HepG2 (cell line): Measurements from ENCODE around the gene KLHL17. TPM values are rescaled to one million over a fixed set of nuclear protein-coding genes. Genes with fewer than 3 reads are reported as not detected.
A peak's percentile ranks its signal among the peaks of the same experiment; 100 is the strongest.

Experiments used
- ARID2 ChIP-seq: sonication (generic); formaldehyde crosslinking; IDR thresholded peaks from 2 replicates; pipeline ENCODE4 v1.8.1; 2022; ENCODE audit warnings: mild to moderate bottlenecking, missing genetic modification reagents, borderline replicate concordance
- ASH2L ChIP-seq: fragments of 300-600, 200-600 bp; sonication (generic); IDR thresholded peaks from 2 replicates; pipeline ENCODE4 v1.7.0; 2017; ENCODE audit warnings: low read depth, mild to moderate bottlenecking, moderate library complexity, mixed read lengths, low read length; ENCODE audit not compliant: insufficient read length
- FOSL2 ChIP-seq: sonication (generic); formaldehyde crosslinking; IDR thresholded peaks from 2 replicates; pipeline ENCODE4 v1.4.0; 2020; ENCODE audit warnings: missing genetic modification reagents
- GLI4 ChIP-seq: sonication (generic); formaldehyde crosslinking; IDR thresholded peaks from 2 replicates; pipeline ENCODE4 v1.5.1; 2020; ENCODE audit warnings: missing genetic modification reagents, mild to moderate bottlenecking, moderate library complexity, borderline replicate concordance
- IKZF4 ChIP-seq: sonication (generic); formaldehyde crosslinking; IDR thresholded peaks from 2 replicates; pipeline ENCODE4 v1.5.1; 2020; ENCODE audit warnings: borderline replicate concordance, mild to moderate bottlenecking, low read depth, missing genetic modification reagents; ENCODE audit errors: not compliant biosample characterization
- PAX8 ChIP-seq: sonication (generic); formaldehyde crosslinking; IDR thresholded peaks from 2 replicates; pipeline ENCODE4 v1.8.0; 2022; ENCODE audit warnings: mild to moderate bottlenecking, missing genetic modification reagents, borderline replicate concordance
- PRPF4 ChIP-seq: fragments of 200-400 bp; formaldehyde crosslinking; IDR thresholded peaks from 2 replicates; pipeline ENCODE4 v1.6.1; 2016; ENCODE audit warnings: low read length, low read depth; ENCODE audit not compliant: poor library complexity, severe bottlenecking
- RFXAP ChIP-seq: sonication (generic); formaldehyde crosslinking; IDR thresholded peaks from 2 replicates; pipeline ENCODE4 v1.4.0; 2020; ENCODE audit warnings: missing genetic modification reagents, borderline replicate concordance
- ZFP1 ChIP-seq: IDR thresholded peaks from 2 replicates; pipeline ENCODE4 v1.6.1; 2016
- ZFY ChIP-seq: sonication (generic); formaldehyde crosslinking; IDR thresholded peaks from 2 replicates; pipeline ENCODE4 v1.4.0; 2020; ENCODE audit warnings: missing genetic modification reagents
- ZNF292 ChIP-seq: sonication (generic); formaldehyde crosslinking; IDR thresholded peaks from 2 replicates; pipeline ENCODE4 v1.8.1; 2022; ENCODE audit warnings: mild to moderate bottlenecking, low read depth, missing genetic modification reagents, borderline replicate concordance
- ZNF468 ChIP-seq: sonication (generic); formaldehyde crosslinking; IDR thresholded peaks from 2 replicates; pipeline ENCODE4 v1.8.0; 2022; ENCODE audit warnings: mild to moderate bottlenecking, moderate library complexity, missing genetic modification reagents
- ZSCAN22 ChIP-seq: sonication (generic); formaldehyde crosslinking; IDR thresholded peaks from 2 replicates; pipeline ENCODE4 v1.4.0; 2020; ENCODE audit warnings: mild to moderate bottlenecking, missing genetic modification reagents
- polyA plus RNA-seq, 8 experiments: library from polyadenylated mRNA; depleted of rRNA in 3 of 8; stranded (reverse) in 7 of 8; unstranded in 1 of 8; fragments of >200 nt; fragmentation: Illumina TruSeq in 4 of 8; extraction: Trizol in 4 of 8; gene quantifications; 2 replicates each; pipeline versions ENCODE4 v1.2.1 to v1.2.3, GENCODE V29; 2011 to 2016; ENCODE audit warnings: low read depth in 4 of 8, missing spikeins in 1 of 8, mixed read lengths in 1 of 8; ENCODE audit not compliant: insufficient read depth in 1 of 8
- total RNA-seq, 5 experiments: library from RNA; depleted of rRNA; stranded (reverse); fragments of >200 nt; fragmentation: Illumina TruSeq; extraction: Trizol; gene quantifications; 2 replicates each; pipeline ENCODE4 v1.2.3, GENCODE V29; 2016; ENCODE audit warnings: low read depth in 1 of 5
- TF ChIP-seq, protein P1 (sequence below): IDR thresholded peaks from 2 replicates; pipeline ENCODE4 v1.6.1; 2018; ENCODE audit warnings: missing genetic modification reagents
- TF ChIP-seq, protein P2 (sequence below): sonication (generic); formaldehyde crosslinking; IDR thresholded peaks from 2 replicates; pipeline ENCODE4 v1.5.1; 2020; ENCODE audit warnings: mild to moderate bottlenecking, missing genetic modification reagents, moderate library complexity
- TF ChIP-seq, protein P3 (sequence below), 2 experiments: sonication (generic) in 1 of 2; formaldehyde crosslinking in 1 of 2; IDR thresholded peaks; 2 replicates each; pipeline versions ENCODE4 v1.5.1 to v1.6.1; 2011 to 2020; ENCODE audit warnings: borderline replicate concordance in 1 of 2, low read depth in 1 of 2, low read length in 1 of 2, mild to moderate bottlenecking in 1 of 2, missing genetic modification reagents in 1 of 2, moderate library complexity in 1 of 2
- TF ChIP-seq, protein P4 (sequence below): sonication (generic); formaldehyde crosslinking; IDR thresholded peaks from 2 replicates; pipeline ENCODE4 v1.4.0; 2020; ENCODE audit warnings: missing genetic modification reagents, mild to moderate bottlenecking, borderline replicate concordance

The KLHL17 gene
- total and polyA plus RNA-seq, 2 of the 13 experiments (the other 11 are each of a cell fraction or from before 2014, with no cell fraction given) = 9.3 to 24.7 TPM

DNA sequence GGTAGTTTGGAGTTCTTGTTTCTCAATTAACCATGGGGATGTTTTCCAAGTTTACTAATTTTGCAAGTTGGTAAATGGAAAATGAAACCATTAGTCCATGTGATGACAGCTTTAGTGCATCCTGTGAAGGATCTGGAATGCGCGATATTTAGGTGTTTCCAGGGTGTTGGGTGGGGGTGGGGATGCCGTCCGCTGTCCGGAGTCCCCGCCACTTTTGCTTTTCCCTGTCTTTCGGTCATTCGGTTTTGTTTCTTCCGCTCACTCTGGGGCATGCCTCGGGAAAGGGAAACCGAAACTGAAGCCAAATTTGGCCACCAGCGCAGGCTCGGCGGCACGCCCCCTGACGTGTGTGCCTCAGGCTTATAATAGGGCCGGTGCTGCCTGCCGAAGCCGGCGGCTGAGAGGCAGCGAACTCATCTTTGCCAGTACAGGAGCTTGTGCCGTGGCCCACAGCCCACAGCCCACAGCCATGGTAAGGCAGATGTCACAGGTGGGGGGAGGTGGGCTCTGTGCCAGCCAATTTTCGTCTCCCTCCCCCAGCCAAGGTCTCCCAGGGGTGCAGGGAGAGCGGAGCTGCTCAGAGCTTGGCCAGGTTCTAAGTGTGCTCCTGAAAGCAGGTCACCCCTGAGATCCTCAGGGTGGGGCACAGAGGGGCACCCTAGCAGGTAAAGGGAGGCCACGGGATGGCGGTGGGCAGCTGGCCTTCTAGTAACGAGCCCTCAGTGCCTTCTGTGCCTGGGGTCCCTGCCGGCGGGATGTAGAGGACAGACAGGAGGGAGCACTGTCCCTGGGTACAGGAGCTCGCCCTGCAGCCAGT is 52.9 kb downstream of the KLHL17 start, which contains the start of gene ISG15 (continued):
- TF ChIP-seq, protein P1, sequence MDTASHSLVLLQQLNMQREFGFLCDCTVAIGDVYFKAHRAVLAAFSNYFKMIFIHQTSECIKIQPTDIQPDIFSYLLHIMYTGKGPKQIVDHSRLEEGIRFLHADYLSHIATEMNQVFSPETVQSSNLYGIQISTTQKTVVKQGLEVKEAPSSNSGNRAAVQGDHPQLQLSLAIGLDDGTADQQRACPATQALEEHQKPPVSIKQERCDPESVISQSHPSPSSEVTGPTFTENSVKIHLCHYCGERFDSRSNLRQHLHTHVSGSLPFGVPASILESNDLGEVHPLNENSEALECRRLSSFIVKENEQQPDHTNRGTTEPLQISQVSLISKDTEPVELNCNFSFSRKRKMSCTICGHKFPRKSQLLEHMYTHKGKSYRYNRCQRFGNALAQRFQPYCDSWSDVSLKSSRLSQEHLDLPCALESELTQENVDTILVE (CRISPR knock-in tag) = peak; percentile 84; the same call in 1 of the 2 replicates
- peak; percentile 72; the same call in 1 of the 2 replicates for TF ChIP-seq ARID2
- no peak for TF ChIP-seq RFXAP (CRISPR knock-in tag)
- TF ChIP-seq ASH2L = peak; percentile 46
- no peak for TF ChIP-seq ZNF468
- no peak for TF ChIP-seq ZSCAN22 (CRISPR knock-in tag)
- peak; percentile 9; the same call in 1 of the 2 replicates for TF ChIP-seq GLI4
- TF ChIP-seq, protein P2, sequence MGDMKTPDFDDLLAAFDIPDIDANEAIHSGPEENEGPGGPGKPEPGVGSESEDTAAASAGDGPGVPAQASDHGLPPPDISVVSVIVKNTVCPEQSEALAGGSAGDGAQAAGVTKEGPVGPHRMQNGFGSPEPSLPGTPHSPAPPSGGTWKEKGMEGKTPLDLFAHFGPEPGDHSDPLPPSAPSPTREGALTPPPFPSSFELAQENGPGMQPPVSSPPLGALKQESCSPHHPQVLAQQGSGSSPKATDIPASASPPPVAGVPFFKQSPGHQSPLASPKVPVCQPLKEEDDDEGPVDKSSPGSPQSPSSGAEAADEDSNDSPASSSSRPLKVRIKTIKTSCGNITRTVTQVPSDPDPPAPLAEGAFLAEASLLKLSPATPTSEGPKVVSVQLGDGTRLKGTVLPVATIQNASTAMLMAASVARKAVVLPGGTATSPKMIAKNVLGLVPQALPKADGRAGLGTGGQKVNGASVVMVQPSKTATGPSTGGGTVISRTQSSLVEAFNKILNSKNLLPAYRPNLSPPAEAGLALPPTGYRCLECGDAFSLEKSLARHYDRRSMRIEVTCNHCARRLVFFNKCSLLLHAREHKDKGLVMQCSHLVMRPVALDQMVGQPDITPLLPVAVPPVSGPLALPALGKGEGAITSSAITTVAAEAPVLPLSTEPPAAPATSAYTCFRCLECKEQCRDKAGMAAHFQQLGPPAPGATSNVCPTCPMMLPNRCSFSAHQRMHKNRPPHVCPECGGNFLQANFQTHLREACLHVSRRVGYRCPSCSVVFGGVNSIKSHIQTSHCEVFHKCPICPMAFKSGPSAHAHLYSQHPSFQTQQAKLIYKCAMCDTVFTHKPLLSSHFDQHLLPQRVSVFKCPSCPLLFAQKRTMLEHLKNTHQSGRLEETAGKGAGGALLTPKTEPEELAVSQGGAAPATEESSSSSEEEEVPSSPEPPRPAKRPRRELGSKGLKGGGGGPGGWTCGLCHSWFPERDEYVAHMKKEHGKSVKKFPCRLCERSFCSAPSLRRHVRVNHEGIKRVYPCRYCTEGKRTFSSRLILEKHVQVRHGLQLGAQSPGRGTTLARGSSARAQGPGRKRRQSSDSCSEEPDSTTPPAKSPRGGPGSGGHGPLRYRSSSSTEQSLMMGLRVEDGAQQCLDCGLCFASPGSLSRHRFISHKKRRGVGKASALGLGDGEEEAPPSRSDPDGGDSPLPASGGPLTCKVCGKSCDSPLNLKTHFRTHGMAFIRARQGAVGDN = peak; percentile 80
- no peak for TF ChIP-seq ZFP1
- peak; percentile 27 for TF ChIP-seq IKZF4
- 0 out of 2 replicates have a peak, but pooled peaks have one; percentile 56 for TF ChIP-seq ZFY (CRISPR knock-in tag)
- TF ChIP-seq PAX8 = no peak
- TF ChIP-seq FOSL2 (CRISPR knock-in tag) = peak; percentile 70
- TF ChIP-seq PRPF4 = no peak
- TF ChIP-seq, protein P3, sequence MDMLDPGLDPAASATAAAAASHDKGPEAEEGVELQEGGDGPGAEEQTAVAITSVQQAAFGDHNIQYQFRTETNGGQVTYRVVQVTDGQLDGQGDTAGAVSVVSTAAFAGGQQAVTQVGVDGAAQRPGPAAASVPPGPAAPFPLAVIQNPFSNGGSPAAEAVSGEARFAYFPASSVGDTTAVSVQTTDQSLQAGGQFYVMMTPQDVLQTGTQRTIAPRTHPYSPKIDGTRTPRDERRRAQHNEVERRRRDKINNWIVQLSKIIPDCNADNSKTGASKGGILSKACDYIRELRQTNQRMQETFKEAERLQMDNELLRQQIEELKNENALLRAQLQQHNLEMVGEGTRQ (IDR thresholded peaks at IDR 0.05; ENCODE audit: low read depth, low read length) = no peak
- TF ChIP-seq, protein P3 (CRISPR knock-in tag; IDR thresholded peaks at IDR 0.05; ENCODE audit: borderline replicate concordance) = peak; percentile 54; the same call in 1 of the 2 replicates
- TF ChIP-seq, protein P4, sequence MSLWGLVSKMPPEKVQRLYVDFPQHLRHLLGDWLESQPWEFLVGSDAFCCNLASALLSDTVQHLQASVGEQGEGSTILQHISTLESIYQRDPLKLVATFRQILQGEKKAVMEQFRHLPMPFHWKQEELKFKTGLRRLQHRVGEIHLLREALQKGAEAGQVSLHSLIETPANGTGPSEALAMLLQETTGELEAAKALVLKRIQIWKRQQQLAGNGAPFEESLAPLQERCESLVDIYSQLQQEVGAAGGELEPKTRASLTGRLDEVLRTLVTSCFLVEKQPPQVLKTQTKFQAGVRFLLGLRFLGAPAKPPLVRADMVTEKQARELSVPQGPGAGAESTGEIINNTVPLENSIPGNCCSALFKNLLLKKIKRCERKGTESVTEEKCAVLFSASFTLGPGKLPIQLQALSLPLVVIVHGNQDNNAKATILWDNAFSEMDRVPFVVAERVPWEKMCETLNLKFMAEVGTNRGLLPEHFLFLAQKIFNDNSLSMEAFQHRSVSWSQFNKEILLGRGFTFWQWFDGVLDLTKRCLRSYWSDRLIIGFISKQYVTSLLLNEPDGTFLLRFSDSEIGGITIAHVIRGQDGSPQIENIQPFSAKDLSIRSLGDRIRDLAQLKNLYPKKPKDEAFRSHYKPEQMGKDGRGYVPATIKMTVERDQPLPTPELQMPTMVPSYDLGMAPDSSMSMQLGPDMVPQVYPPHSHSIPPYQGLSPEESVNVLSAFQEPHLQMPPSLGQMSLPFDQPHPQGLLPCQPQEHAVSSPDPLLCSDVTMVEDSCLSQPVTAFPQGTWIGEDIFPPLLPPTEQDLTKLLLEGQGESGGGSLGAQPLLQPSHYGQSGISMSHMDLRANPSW (CRISPR knock-in tag) = no peak
- 0 out of 2 replicates have a peak, but pooled peaks have one; percentile 28 for TF ChIP-seq ZNF292
